Coronary artery (tissue), 2 donors: Measurements from ENCODE around the gene MITF.

ENCODE experiments used
- DNase-seq: peaks from one replicate; pipeline ENCODE4 v3.0.0-alpha.2; 2017; ENCODE audit warnings: low spot score
- H3K27ac ChIP-seq, 2 donors: fragments of 200-600 bp; sonication (generic); one replicate each; pipeline ENCODE4 v1.5.1; 2016 to 2019
- H3K4me3 ChIP-seq: fragments of 200-600 bp; sonication (generic); 2 replicates; pipeline ENCODE4 v1.5.1; 2016; ENCODE audit warnings: mild to moderate bottlenecking, moderate library complexity
- TF ChIP-seq, protein P1 (sequence below): fragments of 200-600 bp; sonication (generic); IDR thresholded peaks from one replicate; pipeline ENCODE4 v1.5.1; 2019; ENCODE audit warnings: antibody characterized with exemption

The MITF gene

DNA sequence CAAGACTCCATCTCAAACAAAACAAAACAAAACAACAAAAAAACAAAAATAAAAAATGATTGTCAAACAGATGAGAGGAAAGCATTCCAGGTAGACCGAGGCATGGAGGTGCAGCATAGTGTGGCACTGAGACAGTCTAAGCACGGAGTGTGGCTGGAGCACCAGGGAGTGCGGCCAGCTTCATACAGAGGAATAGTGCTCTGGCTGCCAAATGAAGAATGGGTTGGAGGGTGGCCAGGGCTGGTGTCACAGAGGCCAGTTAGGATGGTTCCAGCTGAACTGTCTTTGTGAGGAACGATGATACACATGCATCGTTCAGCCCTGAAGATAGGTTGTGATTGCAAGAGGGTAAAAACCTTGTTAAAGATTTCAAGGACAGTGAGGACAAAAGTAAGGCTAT is 28.3 kb downstream of the MITF start:
- H3K27ac ChIP-seq: no peak overlapping the region
- DNase-seq: no peak

GRCh38 chr3:69768438-69768837 is 29.2 kb downstream of the MITF start:
- Histone ChIP-seq H3K27ac (no peak overlapping the region), H3K4me3 (no peak overlapping the region)
- TF ChIP-seq, protein P1, sequence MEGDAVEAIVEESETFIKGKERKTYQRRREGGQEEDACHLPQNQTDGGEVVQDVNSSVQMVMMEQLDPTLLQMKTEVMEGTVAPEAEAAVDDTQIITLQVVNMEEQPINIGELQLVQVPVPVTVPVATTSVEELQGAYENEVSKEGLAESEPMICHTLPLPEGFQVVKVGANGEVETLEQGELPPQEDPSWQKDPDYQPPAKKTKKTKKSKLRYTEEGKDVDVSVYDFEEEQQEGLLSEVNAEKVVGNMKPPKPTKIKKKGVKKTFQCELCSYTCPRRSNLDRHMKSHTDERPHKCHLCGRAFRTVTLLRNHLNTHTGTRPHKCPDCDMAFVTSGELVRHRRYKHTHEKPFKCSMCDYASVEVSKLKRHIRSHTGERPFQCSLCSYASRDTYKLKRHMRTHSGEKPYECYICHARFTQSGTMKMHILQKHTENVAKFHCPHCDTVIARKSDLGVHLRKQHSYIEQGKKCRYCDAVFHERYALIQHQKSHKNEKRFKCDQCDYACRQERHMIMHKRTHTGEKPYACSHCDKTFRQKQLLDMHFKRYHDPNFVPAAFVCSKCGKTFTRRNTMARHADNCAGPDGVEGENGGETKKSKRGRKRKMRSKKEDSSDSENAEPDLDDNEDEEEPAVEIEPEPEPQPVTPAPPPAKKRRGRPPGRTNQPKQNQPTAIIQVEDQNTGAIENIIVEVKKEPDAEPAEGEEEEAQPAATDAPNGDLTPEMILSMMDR: no peak
- no peak for DNase-seq

More for the DNA sequence above, 28.3 kb downstream of the MITF start:
- no peak overlapping the region for H3K4me3 ChIP-seq
- TF ChIP-seq, protein P1: no peak

GRCh38 chr3:69770219-69770618 is 31.0 kb downstream of the MITF start:
- H3K4me3 ChIP-seq: no peak overlapping the region
- no peak for DNase-seq
- H3K27ac ChIP-seq: no peak overlapping the region
- TF ChIP-seq, protein P1: no peak

DNA sequence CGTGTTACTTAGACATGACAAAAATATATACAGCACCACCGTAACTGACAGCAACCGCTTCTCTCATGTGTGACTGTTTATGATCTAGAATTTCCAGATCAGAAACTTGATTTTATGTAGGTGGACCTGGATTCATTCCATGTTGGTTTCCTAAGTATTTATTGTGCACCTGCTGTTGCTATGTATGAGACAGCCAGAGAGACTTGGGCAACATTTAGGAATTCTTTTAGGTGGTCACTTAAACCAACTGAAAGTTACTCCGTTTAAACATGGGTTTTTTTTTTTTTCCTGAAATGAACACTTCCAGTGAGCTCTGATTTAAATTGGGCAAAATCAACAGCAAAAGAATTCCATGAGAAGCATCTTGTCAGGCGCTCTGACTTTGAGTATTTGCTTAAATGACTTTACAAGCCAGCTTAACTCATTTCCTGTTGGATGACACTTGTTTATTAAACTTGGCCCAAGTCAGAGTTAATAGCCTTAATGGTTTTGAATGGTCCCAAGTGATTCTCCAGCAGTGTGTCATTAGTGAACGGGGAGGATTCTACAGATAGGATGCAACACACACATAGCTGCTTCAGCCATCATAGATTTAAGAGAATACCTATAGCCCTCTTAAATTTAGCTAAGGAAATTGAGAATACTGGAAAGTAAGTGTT is 31.8 kb downstream of the MITF start:
- no peak for DNase-seq
- TF ChIP-seq, protein P1: no peak
- H3K27ac ChIP-seq: no peak overlapping the region
- H3K4me3 ChIP-seq: no peak overlapping the region

DNA sequence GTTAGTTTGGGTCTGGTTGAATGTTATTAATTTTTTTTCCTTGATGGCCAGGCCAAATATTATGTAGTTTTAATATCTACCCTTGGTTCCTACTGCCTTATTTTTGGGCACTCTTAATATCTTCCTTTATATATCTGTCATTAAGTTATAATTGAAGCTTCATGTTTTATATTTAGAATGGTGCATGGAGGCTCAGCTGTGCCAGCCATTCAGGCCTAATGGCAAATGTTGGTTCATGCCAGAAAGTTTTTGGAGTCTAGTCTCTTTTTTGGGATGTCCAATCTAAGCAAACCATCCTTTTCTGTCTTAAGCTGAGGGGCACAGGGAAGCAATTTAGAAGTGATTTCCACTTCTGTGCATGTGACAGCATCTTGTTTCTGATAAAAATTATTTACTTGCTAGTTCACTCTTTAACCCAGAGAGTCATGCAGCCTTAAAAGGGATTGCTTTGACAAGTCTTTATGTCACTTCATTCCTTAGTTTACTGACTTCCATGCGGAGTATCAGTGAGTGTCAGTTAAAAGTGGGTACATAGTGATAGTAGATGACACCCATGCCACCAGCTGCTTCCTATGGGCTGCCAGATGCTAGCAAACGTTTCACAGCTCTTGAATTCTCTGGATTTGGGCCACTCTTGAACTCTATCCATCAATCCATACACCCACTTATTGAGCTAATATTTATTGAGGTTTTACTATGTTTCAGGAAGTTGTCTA is 33.0 kb downstream of the MITF start:
- Histone ChIP-seq H3K4me3 (no peak overlapping the region), H3K27ac (no peak overlapping the region)
- TF ChIP-seq, protein P1: no peak
- DNase-seq: no peak

GRCh38 chr3:69774029-69774428 is 34.8 kb downstream of the MITF start:
- DNase-seq: no peak
- Histone ChIP-seq H3K27ac (no peak overlapping the region), H3K4me3 (no peak overlapping the region)
- TF ChIP-seq, protein P1: no peak

DNA sequence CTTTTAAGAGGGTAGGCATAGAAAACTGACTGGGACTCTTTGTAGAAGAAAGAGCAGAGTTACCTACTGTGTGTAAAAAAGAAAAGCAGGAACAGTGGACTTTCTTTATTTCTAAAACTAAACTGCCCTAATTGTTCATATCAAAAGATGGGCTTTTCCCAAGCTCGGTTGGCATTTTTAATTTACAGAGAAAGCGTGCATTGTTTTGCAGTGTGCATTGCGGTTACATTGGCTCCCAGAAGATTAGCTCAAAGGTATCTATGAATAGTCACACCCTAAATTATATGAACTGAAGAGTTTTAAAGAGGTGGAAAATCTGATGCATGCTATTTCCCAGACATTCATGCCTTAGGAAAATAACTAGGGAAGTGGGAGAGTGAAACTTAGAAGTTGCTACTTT is 36.5 kb downstream of the MITF start:
- TF ChIP-seq, protein P1: no peak
- H3K27ac ChIP-seq: no peak overlapping the region
- no peak overlapping the region for H3K4me3 ChIP-seq
- no peak for DNase-seq
